Measurements from ENCODE around the gene RIPOR2. TPM values are rescaled to one million over a fixed set of nuclear protein-coding genes. Genes with fewer than 3 reads are reported as not detected.
A peak's percentile ranks its signal among the peaks of the same experiment; 100 is the strongest.
"Not testable (repeated sequence)": the region's sequence is repeated elsewhere in the genome, so short reads cannot be mapped to it uniquely, and the experiment has no call there.

Gene RIPOR2
- total RNA-seq, 1 donor from 2014 or later: under 0.01 TPM

DNA sequence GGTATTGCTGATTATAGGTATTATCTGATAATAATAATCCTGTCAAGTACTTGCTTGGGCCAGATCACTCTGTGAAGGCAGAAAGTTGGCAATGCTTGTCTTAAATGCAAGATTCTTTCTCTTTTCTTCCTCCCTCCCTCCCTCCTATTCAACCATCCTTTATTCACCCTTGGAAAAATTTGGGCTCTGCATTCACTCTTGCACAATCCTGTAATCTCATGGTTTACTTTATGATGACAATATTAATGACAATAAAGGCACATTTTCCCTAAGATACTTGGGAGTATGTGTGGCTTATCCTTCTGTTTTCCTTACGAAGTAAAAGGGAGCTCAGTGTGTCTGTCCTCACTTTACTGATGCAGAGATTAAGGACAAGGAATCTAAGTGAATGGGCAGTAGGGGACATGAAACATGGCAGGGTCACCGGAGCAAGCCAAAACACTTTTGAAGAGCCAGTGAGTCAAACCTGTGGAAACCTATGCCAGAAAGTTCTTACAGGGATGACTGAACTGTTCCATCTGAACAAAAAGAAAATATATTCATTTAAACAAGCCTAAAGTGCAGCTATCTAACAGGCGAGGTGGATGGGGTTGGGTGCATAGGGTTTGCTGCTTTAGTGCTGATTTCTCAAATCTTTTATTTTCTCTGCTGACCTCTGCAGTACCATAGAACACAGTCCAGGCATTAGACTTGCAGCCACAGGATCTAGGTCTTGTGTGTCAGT is 14.6 kb upstream of the RIPOR2 start:
- no peak for DNase-seq

GRCh38 chr6:24949020-24949569 is 13.3 kb upstream of the RIPOR2 start:
- DNase-seq: no peak

DNA sequence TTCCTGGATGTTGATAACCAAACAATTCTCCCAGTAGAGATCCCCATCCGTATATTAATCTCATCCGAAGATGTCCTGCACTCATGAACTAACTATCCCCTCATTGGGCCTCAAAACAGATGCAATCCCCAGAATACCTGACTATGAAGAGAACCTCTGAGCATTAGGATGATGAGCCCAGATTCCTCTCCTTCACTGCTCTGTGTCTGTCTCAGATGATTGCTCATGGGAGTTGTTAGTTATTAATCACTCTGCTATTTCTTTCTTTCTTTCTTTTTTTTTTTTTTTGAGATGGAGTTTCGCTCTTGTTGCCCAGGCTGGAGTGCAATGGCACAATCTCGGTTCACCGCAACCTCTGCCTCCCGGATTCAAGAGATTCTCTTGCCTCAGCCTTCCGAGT is 12.5 kb upstream of the RIPOR2 start:
- DNase-seq: not testable (repeated sequence)

DNA sequence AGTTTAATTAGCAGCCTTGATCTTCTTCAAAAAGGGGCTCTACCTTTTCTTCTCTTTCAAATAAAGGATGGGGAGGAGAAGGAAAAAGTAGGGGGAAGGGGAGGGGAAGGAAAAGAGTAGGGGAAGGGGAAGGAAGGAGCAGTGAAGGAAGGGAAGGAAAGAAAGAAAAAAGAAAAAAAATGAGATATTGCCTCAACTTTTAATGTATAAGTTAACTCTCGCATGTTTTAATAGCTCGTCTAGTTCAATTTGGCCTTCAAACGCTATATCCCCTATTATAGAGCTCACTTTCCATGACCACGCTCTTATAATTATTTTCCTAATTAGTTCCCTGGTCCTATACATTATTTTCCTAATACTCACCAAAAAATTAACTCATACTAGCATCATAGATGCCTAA is 11.9 kb upstream of the RIPOR2 start:
- DNase-seq: no peak

DNA sequence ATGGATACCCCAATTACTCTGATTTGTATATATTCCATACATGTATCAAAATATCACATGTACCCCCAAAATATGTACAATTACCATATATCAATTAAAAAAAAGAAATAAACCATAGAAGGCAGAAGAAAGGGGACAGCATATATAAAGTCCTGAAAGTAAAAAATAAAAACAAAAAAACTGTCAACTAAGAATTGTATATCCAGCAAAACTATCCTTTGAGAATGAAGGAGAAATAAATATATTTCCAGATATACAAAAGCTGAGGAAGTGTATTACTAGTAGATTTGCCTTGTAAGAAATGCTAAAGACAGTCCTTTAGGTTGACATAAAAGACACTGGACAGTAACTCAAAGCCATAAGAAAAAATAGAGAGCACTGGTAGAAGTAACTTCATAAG is 9.3 kb upstream of the RIPOR2 start:
- no peak for DNase-seq

- DNase-seq: no peak
Measured at GRCh38 chr6:24943774-24944173, 8.0 kb upstream of the RIPOR2 start.

- DNase-seq: no peak
Measured at GRCh38 chr6:24940311-24940917, 4.7 kb upstream of the RIPOR2 start.

DNA sequence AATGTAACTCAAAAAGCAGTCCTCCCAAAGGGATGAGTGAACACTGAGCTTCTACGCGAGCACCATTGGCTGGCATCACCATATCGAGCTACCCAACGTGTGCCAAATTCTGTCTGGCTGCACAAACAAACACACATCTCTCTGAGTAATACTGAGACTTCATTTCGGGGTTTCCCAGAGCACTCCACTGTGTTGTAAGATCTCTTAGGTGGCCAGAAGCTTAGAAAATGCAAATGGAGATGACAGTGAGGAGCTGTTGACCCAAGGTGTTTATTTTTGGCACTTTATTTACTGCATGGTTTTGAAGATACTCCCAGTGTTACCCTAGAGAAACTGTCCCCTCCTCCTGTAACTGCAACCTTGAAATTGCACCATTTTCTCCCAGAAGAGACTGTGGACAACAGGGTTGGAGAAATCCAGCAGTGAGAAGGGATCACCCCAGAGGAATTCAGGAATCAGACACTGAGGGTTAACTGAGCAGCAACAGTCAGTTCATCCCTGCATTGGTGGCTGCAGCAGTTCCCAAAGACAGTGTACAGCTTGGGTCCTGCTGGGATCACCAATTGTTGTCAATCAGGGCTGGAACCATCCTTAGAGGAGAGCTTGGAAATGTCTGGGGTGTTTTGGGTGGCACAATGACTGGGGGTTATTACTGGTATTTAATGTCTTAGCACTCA is 1.0 kb upstream of the RIPOR2 start:
- no peak for DNase-seq

- peak; percentile 52 for DNase-seq
Measured at GRCh38 chr6:24933868-24934401, 1.8 kb downstream of the RIPOR2 start.

DNA sequence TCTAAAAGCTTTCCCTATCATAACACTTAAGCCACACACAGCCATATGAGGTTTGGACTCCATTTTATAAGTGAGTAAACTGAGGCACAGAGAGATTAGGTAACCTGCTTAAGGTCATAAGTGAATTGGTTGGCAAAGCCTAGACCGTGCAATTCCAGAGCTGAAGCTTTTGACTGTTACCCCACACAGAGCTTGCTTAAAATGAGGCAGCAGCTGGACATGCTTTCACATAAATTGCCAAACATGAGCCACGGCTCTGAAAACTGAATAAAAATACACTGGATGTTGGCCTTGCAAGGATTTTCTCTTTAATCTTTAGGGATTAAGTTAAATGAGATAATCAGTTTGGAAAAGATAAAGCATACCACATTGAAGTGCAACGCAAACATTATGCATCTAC is 2.5 kb downstream of the RIPOR2 start:
- DNase-seq: no peak

DNA sequence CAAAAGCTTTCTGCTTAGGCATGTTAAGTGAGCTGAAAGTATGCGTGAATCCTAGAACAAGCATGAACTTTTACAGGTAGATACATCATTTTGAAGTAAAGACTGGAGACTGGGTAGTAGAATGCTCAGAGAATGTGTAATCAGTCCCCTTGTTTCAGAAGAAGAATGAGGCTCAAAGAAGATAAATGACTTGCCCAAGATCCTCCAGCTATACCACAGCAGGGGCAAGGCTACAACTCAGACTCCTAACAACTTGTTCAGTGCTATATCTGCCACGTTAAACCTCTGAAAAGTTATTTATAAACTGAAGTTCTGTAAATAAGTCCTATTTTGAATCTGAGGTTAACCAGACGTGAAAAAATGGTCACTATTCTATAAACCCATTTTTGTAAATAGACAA is 2.9 kb downstream of the RIPOR2 start:
- DNase-seq: no peak

DNA sequence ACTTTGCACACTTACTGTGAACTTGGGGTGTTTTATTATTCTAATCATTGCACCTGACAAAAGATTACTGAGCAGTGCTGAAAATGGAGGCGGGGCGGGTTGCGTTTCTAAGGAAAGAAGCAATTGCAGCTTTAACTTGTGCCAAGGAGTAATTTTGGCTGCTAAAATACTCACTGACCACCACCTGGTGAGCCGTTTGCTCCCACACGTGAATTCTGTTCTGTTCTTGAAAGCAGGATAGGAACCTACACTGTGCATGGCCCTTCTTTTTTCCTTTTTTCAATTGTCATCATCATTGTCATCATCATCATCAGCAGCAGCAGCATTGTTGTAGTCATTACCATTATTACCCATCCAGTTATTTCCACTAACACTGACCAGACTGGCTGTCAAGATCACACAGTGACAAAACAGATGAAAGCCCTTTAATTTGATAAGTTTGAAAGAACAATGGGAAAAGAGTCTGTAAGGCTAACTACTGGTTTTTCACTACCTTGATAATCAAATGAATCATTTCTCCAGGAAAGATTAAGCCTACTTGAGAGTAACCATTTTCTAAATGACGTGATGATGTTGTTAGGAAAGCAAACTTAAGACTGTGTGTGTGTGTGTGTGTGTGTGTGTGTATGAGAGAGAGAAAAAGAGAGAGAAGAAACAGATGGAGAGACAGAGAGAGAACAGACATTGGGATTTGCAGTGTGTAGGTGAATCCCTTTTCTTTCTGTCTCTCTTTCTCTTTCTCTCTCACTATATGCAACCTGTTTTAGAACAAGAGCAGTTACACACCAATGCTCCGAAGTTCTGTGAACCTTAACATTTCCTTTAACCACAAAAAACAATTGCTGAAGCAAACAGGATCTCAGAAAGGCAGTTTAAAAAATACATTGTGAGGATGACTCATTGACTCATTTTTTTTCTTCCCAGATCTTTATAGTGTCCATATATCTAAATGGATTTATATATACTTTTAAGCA is 3.8 kb downstream of the RIPOR2 start:
- DNase-seq: peak; percentile 9

DNA sequence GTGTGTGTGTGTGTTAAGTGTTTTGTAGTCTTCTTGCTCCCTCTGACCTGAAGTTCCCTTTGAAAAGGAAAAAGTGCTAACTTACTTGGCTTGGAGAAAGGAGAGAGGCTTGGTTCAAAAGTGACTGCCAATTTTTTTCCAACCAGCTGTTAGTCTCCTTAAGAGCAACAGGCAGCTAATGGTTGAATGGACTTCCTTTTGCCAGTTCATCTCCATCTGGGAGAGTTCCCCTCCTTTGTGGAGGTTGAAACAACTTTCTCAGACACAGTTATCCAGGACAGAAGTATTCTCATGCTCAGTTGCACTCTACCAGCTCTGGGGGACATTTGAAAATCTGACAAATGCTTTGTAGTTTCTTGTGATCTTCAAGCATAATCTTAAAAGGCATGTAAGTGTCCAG is 4.5 kb downstream of the RIPOR2 start:
- DNase-seq: no peak

- no peak for DNase-seq
Measured at GRCh38 chr6:24930431-24930871, 5.3 kb downstream of the RIPOR2 start.

GRCh38 chr6:24929242-24929641 is 6.5 kb downstream of the RIPOR2 start:
- DNase-seq: no peak

DNA sequence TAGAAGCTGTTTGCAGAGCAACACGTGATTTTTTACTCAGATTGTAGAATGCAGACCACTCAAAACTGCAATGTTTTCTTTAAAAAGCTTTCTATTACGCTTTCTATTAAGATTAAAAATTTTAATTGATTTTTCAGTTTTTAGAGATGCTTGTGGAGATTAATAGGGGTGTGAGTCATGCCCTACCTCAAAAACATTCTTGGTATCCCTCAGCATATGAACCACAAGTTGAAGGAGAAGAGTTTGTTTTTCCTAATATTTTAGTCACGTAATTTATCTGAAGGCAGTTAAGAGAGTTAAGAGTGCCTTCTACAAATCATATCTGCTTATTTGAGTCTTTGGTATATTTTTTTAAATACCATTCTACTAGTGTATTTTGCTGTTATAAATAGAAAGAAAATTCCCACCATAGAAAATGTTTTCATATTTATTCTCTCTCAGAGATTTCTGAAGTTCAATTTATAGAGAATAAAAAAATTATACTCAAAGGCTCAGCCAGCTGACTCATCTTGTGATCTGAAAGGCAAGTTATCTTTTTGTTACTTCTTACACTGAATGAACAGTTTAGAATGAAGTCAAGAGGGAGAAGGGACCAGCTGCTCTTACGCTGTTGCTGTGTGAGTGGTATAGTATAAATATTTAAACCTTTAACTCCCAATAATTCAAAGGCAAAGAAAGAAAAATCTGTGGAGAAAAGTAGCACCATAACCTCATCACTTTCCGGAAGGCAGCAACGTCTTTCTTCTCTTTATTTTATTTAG is 7.6 kb downstream of the RIPOR2 start:
- DNase-seq: no peak

GRCh38 chr6:24927277-24927955 is 8.3 kb downstream of the RIPOR2 start:
- no peak for DNase-seq

GRCh38 chr6:24926647-24927046 is 9.1 kb downstream of the RIPOR2 start:
- not testable (repeated sequence) for DNase-seq

DNA sequence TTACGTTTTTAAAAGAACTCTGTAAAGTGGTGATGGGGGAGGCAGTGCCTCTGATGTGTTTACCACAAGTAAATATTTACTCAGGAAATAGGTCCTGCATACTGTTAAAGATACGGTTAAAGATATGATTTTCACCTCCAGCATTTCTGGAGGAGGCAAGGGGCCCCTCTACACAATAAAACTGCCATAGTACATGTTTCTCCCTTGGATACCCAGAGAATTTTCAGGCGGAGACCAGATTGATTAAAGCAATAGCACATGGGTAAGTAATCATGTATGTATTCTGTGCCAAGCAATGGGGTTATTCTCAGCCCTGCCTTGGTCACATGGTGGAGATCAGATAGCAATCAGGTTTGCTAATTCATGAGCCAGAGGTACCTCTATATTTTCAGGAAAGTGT is 9.6 kb downstream of the RIPOR2 start:
- no peak for DNase-seq

- no peak for DNase-seq
Measured at GRCh38 chr6:24925661-24926060, 10.1 kb downstream of the RIPOR2 start.
